Breast epithelium (tissue), 4 donors: Measurements from ENCODE around the gene SLC35F3. TPM values are rescaled to one million over a fixed set of nuclear protein-coding genes. Genes with fewer than 3 reads are reported as not detected.
"Not testable (repeated sequence)": the region's sequence is repeated elsewhere in the genome, so short reads cannot be mapped to it uniquely, and the experiment has no call there.

Experiments used
- DNase-seq, 2 donors: peaks; one replicate each; pipeline ENCODE4 v3.0.0-alpha.2; 2019; ENCODE audit warnings: low spot score in 2 of 2
- H3K27ac ChIP-seq, 2 donors: fragments of 200-600 bp; sonication (generic) in 1 of 2; one replicate each; pipeline ENCODE4 v1.5.1; 2016 to 2019; ENCODE audit warnings: mild to moderate bottlenecking in 1 of 2
- H3K27me3 ChIP-seq, 2 donors: fragments of 200-600 bp; sonication (generic) in 1 of 2; one replicate each; pipeline versions ENCODE4 v1.5.1 to v1.6.0; 2017 to 2019; ENCODE audit warnings: control low read depth in 1 of 2, mild to moderate bottlenecking in 1 of 2
- H3K36me3 ChIP-seq: fragments of 200-600 bp; one replicate; pipeline ENCODE4 v1.5.1; 2019
- H3K4me1 ChIP-seq, 2 donors: fragments of 200-600 bp; sonication (generic); one replicate each; pipeline ENCODE4 v1.5.1; 2016 to 2019; ENCODE audit warnings: control low read depth in 1 of 2
- H3K4me3 ChIP-seq, 3 donors: fragments of 200-600 bp; sonication (generic); 1 replicate in 2 of 3; 2 replicates in 1 of 3; pipeline ENCODE4 v1.5.1; 2016 to 2019; ENCODE audit warnings: mild to moderate bottlenecking in 3 of 3, moderate library complexity in 2 of 3
- H3K9me3 ChIP-seq, 2 donors: fragments of 200-600 bp; sonication (generic) in 1 of 2; one replicate each; pipeline ENCODE4 v1.5.1; 2016 to 2019; ENCODE audit warnings: control low read depth in 1 of 2
- POLR2A ChIP-seq: fragments of 450-650 bp; IDR thresholded peaks from one replicate; pipeline ENCODE4 v1.6.1; 2016; ENCODE audit warnings: antibody characterized with exemption, mild to moderate bottlenecking, moderate library complexity
- POLR2AphosphoS5 ChIP-seq, 3 donors: sonication (generic); formaldehyde crosslinking; IDR thresholded peaks; one replicate each; pipeline ENCODE4 v1.6.1; 2017; ENCODE audit warnings: antibody characterized with exemption in 3 of 3
- intact Hi-C: fragments of 100-400 bp; cut with DNase I; formaldehyde crosslinking; loops from one replicate; pipeline ENCODE4 v1.15.1; 2023; ENCODE audit warnings: low total_unique reads
- total RNA-seq, 3 donors: library from RNA; depleted of rRNA; stranded (reverse); fragments of >200 nt; gene quantifications; one replicate each; pipeline ENCODE4 v1.1.0, GENCODE V29; 2016
- TF ChIP-seq, protein P1 (sequence below), 3 donors: fragments of 450-650 bp; IDR thresholded peaks; one replicate each; pipeline ENCODE4 v1.5.1; 2016 to 2017; ENCODE audit warnings: antibody characterized with exemption in 3 of 3, mild to moderate bottlenecking in 3 of 3, moderate library complexity in 3 of 3

The SLC35F3 gene
- total RNA-seq, 3 donors from 2014 or later, result 8.8 to 13.0 TPM; not detected in 1

DNA sequence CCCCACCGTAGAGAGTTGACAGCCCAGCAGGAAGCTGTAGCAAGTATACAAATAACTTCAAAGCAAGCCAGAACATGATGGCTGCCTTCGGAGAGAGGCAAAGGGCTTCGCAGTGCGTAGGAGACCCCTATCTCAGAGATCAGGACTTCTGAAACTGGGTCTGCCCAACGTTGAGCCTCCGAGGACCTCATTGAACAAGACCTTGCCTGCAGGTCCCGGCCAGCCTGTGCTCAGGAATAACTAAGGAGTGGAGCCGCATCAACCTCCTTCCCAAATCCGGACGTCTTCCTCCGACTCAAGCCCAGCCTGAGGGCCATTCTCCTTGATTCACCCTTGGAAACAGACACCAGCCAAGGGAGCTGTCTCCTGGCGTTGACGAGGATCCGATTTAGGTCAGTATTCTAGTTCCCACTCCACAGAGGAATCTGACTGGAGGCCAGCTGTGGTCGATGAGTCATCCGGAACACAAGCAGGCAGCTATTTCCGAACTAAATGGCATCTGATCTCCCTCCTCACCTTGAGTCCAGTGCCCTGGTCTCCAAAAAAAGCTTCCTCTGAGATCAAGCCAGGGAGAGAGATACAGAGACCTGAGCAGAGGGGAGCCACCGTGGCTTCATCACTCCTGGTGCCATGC, 302.3 kb downstream of the SLC35F3 start:
- Histone ChIP-seq H3K4me1 (no peaks in the 10 kb centered on the region), H3K36me3 (no peaks in the 10 kb centered on the region), H3K9me3 (no peaks in the 10 kb centered on the region), H3K4me3 (peak overlapping the region in 1 of 3 donors; percentile 27), H3K27ac (peak overlapping the region; percentile 51 to 68), H3K27me3 (no peaks in the 10 kb centered on the region)
- TF ChIP-seq POLR2AphosphoS5 (IDR thresholded peaks at IDR 0.05) (peak in 1 of 3 donors; percentile 34), POLR2A (no peak)
- DNase-seq, result peak; percentile 61 to 92
- intact Hi-C loops, result no loop called here

DNA sequence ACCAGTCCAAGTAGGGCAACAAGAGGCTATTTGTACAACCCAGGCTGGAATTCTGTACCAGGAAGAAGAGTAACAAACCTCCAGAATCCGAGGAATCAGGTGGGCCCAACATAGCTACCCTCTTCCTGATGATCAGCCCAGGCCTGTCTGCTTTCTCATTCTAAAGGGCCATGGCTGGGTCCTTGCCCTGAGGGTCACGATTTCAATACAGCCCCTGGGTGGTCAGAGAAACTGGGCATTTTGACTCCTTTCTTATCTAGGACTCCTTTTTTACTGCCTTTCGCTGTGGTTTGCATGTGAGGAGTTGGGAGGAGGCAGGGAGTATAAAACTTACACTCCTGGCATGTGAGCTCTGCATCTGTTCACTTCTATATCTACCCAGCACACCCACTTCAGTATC, 303.9 kb downstream of the SLC35F3 start:
- TF ChIP-seq POLR2AphosphoS5 (IDR thresholded peaks at IDR 0.05) (no peak), POLR2A (no peak)
- TF ChIP-seq, protein P1, sequence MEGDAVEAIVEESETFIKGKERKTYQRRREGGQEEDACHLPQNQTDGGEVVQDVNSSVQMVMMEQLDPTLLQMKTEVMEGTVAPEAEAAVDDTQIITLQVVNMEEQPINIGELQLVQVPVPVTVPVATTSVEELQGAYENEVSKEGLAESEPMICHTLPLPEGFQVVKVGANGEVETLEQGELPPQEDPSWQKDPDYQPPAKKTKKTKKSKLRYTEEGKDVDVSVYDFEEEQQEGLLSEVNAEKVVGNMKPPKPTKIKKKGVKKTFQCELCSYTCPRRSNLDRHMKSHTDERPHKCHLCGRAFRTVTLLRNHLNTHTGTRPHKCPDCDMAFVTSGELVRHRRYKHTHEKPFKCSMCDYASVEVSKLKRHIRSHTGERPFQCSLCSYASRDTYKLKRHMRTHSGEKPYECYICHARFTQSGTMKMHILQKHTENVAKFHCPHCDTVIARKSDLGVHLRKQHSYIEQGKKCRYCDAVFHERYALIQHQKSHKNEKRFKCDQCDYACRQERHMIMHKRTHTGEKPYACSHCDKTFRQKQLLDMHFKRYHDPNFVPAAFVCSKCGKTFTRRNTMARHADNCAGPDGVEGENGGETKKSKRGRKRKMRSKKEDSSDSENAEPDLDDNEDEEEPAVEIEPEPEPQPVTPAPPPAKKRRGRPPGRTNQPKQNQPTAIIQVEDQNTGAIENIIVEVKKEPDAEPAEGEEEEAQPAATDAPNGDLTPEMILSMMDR (IDR thresholded peaks at IDR 0.05), result no peak
- no peak for DNase-seq
- Histone ChIP-seq H3K9me3 (no peaks in the 10 kb centered on the region), H3K36me3 (no peaks in the 10 kb centered on the region), H3K4me1 (no peaks in the 10 kb centered on the region), H3K27me3 (no peaks in the 10 kb centered on the region), H3K4me3 (no peak overlapping the region), H3K27ac (no peak overlapping the region)
- intact Hi-C loops, result no loop called here

GRCh38 chr1:234208791-234209190, 304.3 kb downstream of the SLC35F3 start:
- intact Hi-C loops, result no loop called here

GRCh38 chr1:234210429-234210828, 306.0 kb downstream of the SLC35F3 start:
- intact Hi-C loops, H3K4me1 ChIP-seq, H3K9me3 ChIP-seq, H3K27me3 ChIP-seq, H3K27ac ChIP-seq, H3K36me3 ChIP-seq, DNase-seq, H3K4me3 ChIP-seq: not testable (repeated sequence)

More at GRCh38 chr1:234208791-234209190, 304.3 kb downstream of the SLC35F3 start:
- DNase-seq, result no peak
- Histone ChIP-seq H3K27ac (no peak overlapping the region), H3K4me1 (no peaks in the 10 kb centered on the region), H3K4me3 (no peak overlapping the region), H3K9me3 (no peaks in the 10 kb centered on the region), H3K36me3 (no peaks in the 10 kb centered on the region), H3K27me3 (no peaks in the 10 kb centered on the region)
- TF ChIP-seq POLR2AphosphoS5 (IDR thresholded peaks at IDR 0.05), result no peak
- TF ChIP-seq, protein P1 (IDR thresholded peaks at IDR 0.05), result no peak
- TF ChIP-seq POLR2A, result no peak

DNA sequence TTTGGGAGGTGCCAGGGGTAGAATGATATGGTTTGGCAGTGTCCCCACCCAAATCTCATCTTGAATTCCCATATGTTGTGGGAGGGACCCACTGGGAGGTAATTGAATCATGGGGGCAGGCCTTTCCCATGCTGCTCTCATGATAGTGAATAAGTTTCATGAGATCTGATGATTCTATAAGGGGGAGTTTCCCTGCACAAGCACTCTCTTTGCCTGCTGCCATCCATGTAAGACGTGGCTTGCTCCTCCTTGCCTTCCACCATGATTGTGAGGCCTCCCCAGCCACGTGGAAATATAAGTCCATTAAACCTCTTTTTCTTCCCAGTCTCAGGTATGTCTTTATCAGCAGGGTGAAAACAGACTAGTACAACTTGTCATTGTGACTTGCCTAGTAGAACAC, 307.4 kb downstream of the SLC35F3 start:
- H3K4me3 ChIP-seq, H3K27ac ChIP-seq, H3K27me3 ChIP-seq, intact Hi-C loops, DNase-seq, H3K36me3 ChIP-seq, H3K4me1 ChIP-seq, H3K9me3 ChIP-seq: not testable (repeated sequence)

GRCh38 chr1:234212764-234213657, 308.5 kb downstream of the SLC35F3 start:
- Histone ChIP-seq H3K4me3 (peak overlapping the region in 1 of 3 donors; percentile 73), H3K27me3 (no peaks in the 10 kb centered on the region), H3K9me3 (no peaks in the 10 kb centered on the region), H3K27ac (peak overlapping the region in 1 of 2 donors; percentile 87), H3K4me1 (no peaks in the 10 kb centered on the region), H3K36me3 (no peaks in the 10 kb centered on the region)
- TF ChIP-seq, protein P1 (IDR thresholded peaks at IDR 0.05), result no peak
- TF ChIP-seq POLR2AphosphoS5 (IDR thresholded peaks at IDR 0.05) (no peak), POLR2A (no peak)
- intact Hi-C loops, result no loop called here
- no peak for DNase-seq
